PC-3 (cell line): Measurements from ENCODE around the gene POMT2.

Experiments used
- EZH2 ChIP-seq: fragments of 300-600 bp; sonication (generic); IDR thresholded peaks from one replicate; pipeline ENCODE4 v1.6.1; 2017; ENCODE audit warnings: antibody characterized with exemption, mild to moderate bottlenecking, low read length; ENCODE audit not compliant: unreplicated experiment
- TF ChIP-seq, protein P1 (sequence below): fragments of 300-600 bp; sonication (generic); conservative IDR thresholded peaks from 2 replicates; pipeline ENCODE4 v1.5.1; 2017; ENCODE audit warnings: antibody characterized with exemption, low read depth, mild to moderate bottlenecking, low read length

DNA sequence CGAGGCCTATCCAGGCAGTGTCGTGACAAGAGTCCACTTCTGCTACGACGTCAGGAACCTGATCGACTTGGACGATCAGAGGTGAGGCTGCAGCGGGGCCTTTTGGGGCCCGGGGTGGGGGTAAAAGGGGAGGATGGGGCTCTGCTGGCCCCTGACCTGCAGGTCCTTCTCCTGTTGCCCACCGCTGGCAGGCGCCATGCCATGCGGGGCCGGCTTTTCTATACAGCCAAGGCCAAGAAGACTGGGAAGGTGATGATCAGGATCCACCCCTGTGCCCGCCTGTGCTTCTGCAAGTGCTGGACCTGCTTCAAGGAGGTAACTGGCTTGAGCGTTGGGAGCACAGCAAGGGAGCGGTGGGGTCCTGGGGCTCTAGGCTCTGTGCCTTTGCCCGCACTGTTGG is 81.3 kb downstream of the POMT2 start:
- TF ChIP-seq, protein P1, sequence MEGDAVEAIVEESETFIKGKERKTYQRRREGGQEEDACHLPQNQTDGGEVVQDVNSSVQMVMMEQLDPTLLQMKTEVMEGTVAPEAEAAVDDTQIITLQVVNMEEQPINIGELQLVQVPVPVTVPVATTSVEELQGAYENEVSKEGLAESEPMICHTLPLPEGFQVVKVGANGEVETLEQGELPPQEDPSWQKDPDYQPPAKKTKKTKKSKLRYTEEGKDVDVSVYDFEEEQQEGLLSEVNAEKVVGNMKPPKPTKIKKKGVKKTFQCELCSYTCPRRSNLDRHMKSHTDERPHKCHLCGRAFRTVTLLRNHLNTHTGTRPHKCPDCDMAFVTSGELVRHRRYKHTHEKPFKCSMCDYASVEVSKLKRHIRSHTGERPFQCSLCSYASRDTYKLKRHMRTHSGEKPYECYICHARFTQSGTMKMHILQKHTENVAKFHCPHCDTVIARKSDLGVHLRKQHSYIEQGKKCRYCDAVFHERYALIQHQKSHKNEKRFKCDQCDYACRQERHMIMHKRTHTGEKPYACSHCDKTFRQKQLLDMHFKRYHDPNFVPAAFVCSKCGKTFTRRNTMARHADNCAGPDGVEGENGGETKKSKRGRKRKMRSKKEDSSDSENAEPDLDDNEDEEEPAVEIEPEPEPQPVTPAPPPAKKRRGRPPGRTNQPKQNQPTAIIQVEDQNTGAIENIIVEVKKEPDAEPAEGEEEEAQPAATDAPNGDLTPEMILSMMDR = no peak
- no peak for TF ChIP-seq EZH2
